Liver (tissue), 9 donors: Measurements from ENCODE around the gene WNT1. TPM values are rescaled to one million over a fixed set of nuclear protein-coding genes. Genes with fewer than 3 reads are reported as not detected.

Source experiments
- DNase-seq: peaks from one replicate; pipeline ENCODE4 v3.0.0-alpha.2; 2017; ENCODE audit warnings: low spot score
- H3K27ac ChIP-seq, 2 donors: one replicate each; pipeline ENCODE4 v1.7.0; 2013; ENCODE audit warnings: inconsistent platforms in 2 of 2, low read length in 2 of 2, control low read depth in 1 of 2, low read depth in 1 of 2, mild to moderate bottlenecking in 1 of 2
- H3K27me3 ChIP-seq, 4 donors: one replicate each; pipeline versions ENCODE4 v1.6.1 to v1.7.0; 2013; ENCODE audit warnings: low read length in 3 of 4, inconsistent platforms in 1 of 4, mild to moderate bottlenecking in 1 of 4, moderate library complexity in 1 of 4; ENCODE audit not compliant: control insufficient read depth in 4 of 4, insufficient read depth in 4 of 4
- H3K36me3 ChIP-seq, 4 donors: one replicate each; pipeline versions ENCODE4 v1.6.1 to v1.7.0; 2013; ENCODE audit warnings: low read length in 3 of 4, mild to moderate bottlenecking in 3 of 4, low read depth in 1 of 4, moderate library complexity in 1 of 4; ENCODE audit not compliant: control insufficient read depth in 4 of 4, insufficient read depth in 3 of 4
- H3K4me1 ChIP-seq, 4 donors: one replicate each; pipeline versions ENCODE4 v1.6.1 to v1.7.0; 2013; ENCODE audit warnings: low read length in 3 of 4, mild to moderate bottlenecking in 3 of 4, moderate library complexity in 1 of 4; ENCODE audit not compliant: control insufficient read depth in 4 of 4, insufficient read depth in 4 of 4
- H3K4me3 ChIP-seq, 3 donors: one replicate each; pipeline versions ENCODE4 v1.6.1 to v1.7.0; 2013; ENCODE audit warnings: low read length in 3 of 3, control low read depth in 1 of 3, low read depth in 1 of 3, mild to moderate bottlenecking in 1 of 3
- H3K9ac ChIP-seq, 2 donors: one replicate each; pipeline ENCODE4 v1.7.0; 2013; ENCODE audit warnings: low read length in 2 of 2, mild to moderate bottlenecking in 2 of 2, moderate library complexity in 2 of 2, control low read depth in 1 of 2, low read depth in 1 of 2
- H3K9me3 ChIP-seq, 4 donors: one replicate each; pipeline versions ENCODE4 v1.6.1 to v1.7.0; 2013; ENCODE audit warnings: low read length in 3 of 4; ENCODE audit not compliant: control insufficient read depth in 4 of 4
- ATF3 ChIP-seq: IDR thresholded peaks from 2 replicates; pipeline ENCODE4 v1.6.1; 2016; ENCODE audit warnings: antibody characterized with exemption
- CTCF ChIP-seq: fragments of 150-350 bp; IDR thresholded peaks from 2 replicates; pipeline ENCODE4 v1.5.1; 2017; ENCODE audit warnings: improper control_type of control experiment, low read depth, low read length; ENCODE audit not compliant: missing input control
- EGR1 ChIP-seq, 2 donors: IDR thresholded peaks; 2 replicates each; pipeline ENCODE4 v1.6.1; 2016 to 2018; ENCODE audit warnings: antibody characterized with exemption in 2 of 2, low read depth in 2 of 2
- FOXA1 ChIP-seq: IDR thresholded peaks from 2 replicates; pipeline ENCODE4 v1.6.1; 2016; ENCODE audit warnings: antibody characterized with exemption
- FOXA2 ChIP-seq: IDR thresholded peaks from 2 replicates; pipeline ENCODE4 v1.6.1; 2016; ENCODE audit warnings: antibody characterized with exemption
- GABPA ChIP-seq, 2 donors: IDR thresholded peaks in 1 of 2; conservative IDR thresholded peaks in 1 of 2; 2 replicates each; pipeline ENCODE4 v1.6.1; 2016; ENCODE audit warnings: antibody characterized with exemption in 2 of 2, mild to moderate bottlenecking in 1 of 2, moderate library complexity in 1 of 2
- HNF4A ChIP-seq, 2 donors: conservative IDR thresholded peaks; 2 replicates each; pipeline ENCODE4 v1.6.1; 2016; ENCODE audit warnings: antibody characterized with exemption in 2 of 2, mild to moderate bottlenecking in 2 of 2
- HNF4G ChIP-seq: IDR thresholded peaks from 2 replicates; pipeline ENCODE4 v1.6.1; 2016; ENCODE audit warnings: antibody characterized with exemption
- JUND ChIP-seq, 2 donors: IDR thresholded peaks; 2 replicates each; pipeline ENCODE4 v1.6.1; 2016; ENCODE audit warnings: antibody characterized with exemption in 2 of 2
- MAX ChIP-seq: IDR thresholded peaks from 2 replicates; pipeline ENCODE4 v1.6.1; 2016; ENCODE audit warnings: antibody characterized with exemption
- NR2F2 ChIP-seq: IDR thresholded peaks from 2 replicates; pipeline ENCODE4 v1.6.1; 2016; ENCODE audit warnings: antibody characterized with exemption
- RAD21 ChIP-seq, 2 donors: IDR thresholded peaks; 2 replicates each; pipeline ENCODE4 v1.6.1; 2016; ENCODE audit warnings: antibody characterized with exemption in 2 of 2, mild to moderate bottlenecking in 2 of 2
- REST ChIP-seq: IDR thresholded peaks from 2 replicates; pipeline ENCODE4 v1.6.1; 2016; ENCODE audit warnings: antibody characterized with exemption, mild to moderate bottlenecking
- RXRA ChIP-seq, 2 donors: IDR thresholded peaks; 2 replicates each; pipeline ENCODE4 v1.6.1; 2017 to 2018; ENCODE audit warnings: antibody characterized with exemption in 2 of 2, mild to moderate bottlenecking in 1 of 2
- SP1 ChIP-seq: IDR thresholded peaks from 2 replicates; pipeline ENCODE4 v1.6.1; 2018; ENCODE audit warnings: antibody characterized with exemption, mild to moderate bottlenecking
- TAF1 ChIP-seq: conservative IDR thresholded peaks from 2 replicates; pipeline ENCODE4 v1.6.1; 2016; ENCODE audit warnings: antibody characterized with exemption, mild to moderate bottlenecking
- YY1 ChIP-seq: IDR thresholded peaks from 2 replicates; pipeline ENCODE4 v1.6.1; 2016; ENCODE audit warnings: antibody characterized with exemption, mild to moderate bottlenecking
- WGBS: extraction: QIAGEN DNeasy Blood & Tissue Kit; methylation state at CpG from one replicate; pipeline ENCODE4 v1.1.7; 2013; 5-methylcytosine and 5-hydroxymethylcytosine counted together
- polyA plus RNA-seq, 2 donors: library from polyadenylated mRNA; stranded (reverse) in 1 of 2; unstranded in 1 of 2; fragments of 200-250 nt in 1 of 2; fragments of >200 nt in 1 of 2; fragmentation: Nextera tagmentation in 1 of 2; extraction: Ambion mirVana in 1 of 2; gene quantifications; one replicate each; pipeline versions ENCODE4 v1.2.1 to v1.2.3, GENCODE V29; 2013 to 2015
- total RNA-seq, 2 donors: library from RNA; depleted of rRNA; stranded (reverse); fragments of >200 nt; gene quantifications; one replicate each; pipeline ENCODE4 v1.2.3, GENCODE V29; 2014
- TF ChIP-seq, protein P1 (sequence below): IDR thresholded peaks from 2 replicates; pipeline ENCODE4 v1.6.1; 2016; ENCODE audit warnings: antibody characterized with exemption
- donor health status: healthy.
- donor health status: healthy.
- donor health status: healthy.
- donor health status: healthy.
- donor health status: healthy.

WNT1 gene
- total and polyA plus RNA-seq, 4 donors, result not detected

- Histone ChIP-seq H3K4me1 (no peaks in the 10 kb centered on the region), H3K9ac (no peak overlapping the region), H3K27ac (no peak overlapping the region), H3K4me3 (no peak overlapping the region), H3K9me3 (no peaks in the 10 kb centered on the region), H3K36me3 (peaks cover 24 to 85% (median 62%) of the 10 kb centered on the region in 4 donors), H3K27me3 (no peaks in the 10 kb centered on the region)
- WGBS, result 93% methylated on average over 10 of the region's 10 CpGs
- TF ChIP-seq JUND (IDR thresholded peaks at IDR 0.05) (no peak), YY1 (no peak), RXRA (IDR thresholded peaks at IDR 0.05) (no peak)
- no peak for DNase-seq
Observed at GRCh38 chr12:49028666-49029275, 50.6 kb downstream of the WNT1 start.

GRCh38 chr12:49030119-49030518 is 52.0 kb downstream of the WNT1 start:
- Histone ChIP-seq H3K9ac (no peak overlapping the region), H3K36me3 (peaks cover 23 to 88% (median 53%) of the 10 kb centered on the region in 4 donors), H3K4me1 (no peaks in the 10 kb centered on the region), H3K9me3 (no peaks in the 10 kb centered on the region), H3K4me3 (no peak overlapping the region), H3K27me3 (no peaks in the 10 kb centered on the region), H3K27ac (no peak overlapping the region)
- WGBS, result 94% methylated on average over 8 of the region's 8 CpGs
- no peak for TF ChIP-seq NR2F2
- no peak for TF ChIP-seq JUND (IDR thresholded peaks at IDR 0.05)
- TF ChIP-seq GABPA (IDR thresholded peaks at IDR 0.05 in 1 of 2, conservative IDR thresholded peaks at IDR 0.05 in 1 of 2), result no peak
- TF ChIP-seq YY1, result no peak
- TF ChIP-seq MAX, result no peak
- TF ChIP-seq RAD21 (IDR thresholded peaks at IDR 0.05), result no peak
- TF ChIP-seq HNF4A (conservative IDR thresholded peaks at IDR 0.05), result no peak
- TF ChIP-seq HNF4G, result no peak
- DNase-seq, result no peak

DNA sequence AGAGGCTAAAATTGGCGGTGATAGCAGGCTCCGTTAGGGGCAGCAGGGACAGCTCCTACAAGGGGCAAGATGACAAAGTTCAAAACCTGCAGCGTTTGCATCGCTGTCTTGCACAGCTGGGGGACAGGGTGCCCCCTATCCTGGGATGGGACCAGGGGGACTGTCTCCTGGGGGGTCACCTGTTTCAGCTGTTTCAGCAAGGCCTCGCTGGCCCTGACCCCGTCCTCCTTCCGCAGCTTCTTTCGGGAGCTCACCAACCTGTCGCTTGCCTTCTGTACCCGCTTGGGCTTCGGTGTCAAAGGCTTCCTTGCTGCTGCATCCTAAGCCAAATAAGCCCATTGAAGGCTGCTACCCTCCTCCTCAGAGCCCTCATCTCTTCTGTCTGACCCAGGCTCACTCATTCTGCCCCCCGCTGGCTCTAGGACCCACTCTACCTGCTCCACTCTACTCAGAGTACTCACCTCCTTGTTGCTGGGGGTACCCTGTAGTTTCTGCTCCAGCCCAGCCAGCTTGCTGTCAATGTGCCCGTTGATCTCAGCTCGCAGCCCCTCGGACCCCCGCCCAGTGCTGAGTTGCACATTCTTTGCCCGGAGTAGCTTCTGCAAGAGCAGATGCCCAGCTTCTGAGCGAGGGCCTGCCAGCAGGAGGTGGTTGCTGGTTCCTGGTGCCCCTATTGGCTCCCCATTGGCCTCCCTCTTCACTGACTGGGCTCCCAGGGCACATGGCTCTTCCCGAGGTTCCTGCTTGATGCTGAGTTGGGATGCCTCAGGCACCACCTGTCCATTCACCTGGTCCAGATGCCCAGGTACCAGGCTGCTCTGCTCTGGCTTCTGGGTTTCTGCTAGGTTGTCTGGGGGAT is 52.8 kb downstream of the WNT1 start:
- TF ChIP-seq HNF4A (conservative IDR thresholded peaks at IDR 0.05) (no peak), TAF1 (no peak), GABPA (IDR thresholded peaks at IDR 0.05 in 1 of 2, conservative IDR thresholded peaks at IDR 0.05 in 1 of 2) (no peak), MAX (no peak), JUND (IDR thresholded peaks at IDR 0.05) (no peak), SP1 (no peak), FOXA2 (no peak), YY1 (no peak), REST (no peak), NR2F2 (no peak), RXRA (IDR thresholded peaks at IDR 0.05) (no peak), ATF3 (no peak), HNF4G (no peak), FOXA1 (no peak), EGR1 (IDR thresholded peaks at IDR 0.05; ENCODE audit: low read depth in 2 of 2) (no peak), CTCF (no peak)
- TF ChIP-seq, protein P1, sequence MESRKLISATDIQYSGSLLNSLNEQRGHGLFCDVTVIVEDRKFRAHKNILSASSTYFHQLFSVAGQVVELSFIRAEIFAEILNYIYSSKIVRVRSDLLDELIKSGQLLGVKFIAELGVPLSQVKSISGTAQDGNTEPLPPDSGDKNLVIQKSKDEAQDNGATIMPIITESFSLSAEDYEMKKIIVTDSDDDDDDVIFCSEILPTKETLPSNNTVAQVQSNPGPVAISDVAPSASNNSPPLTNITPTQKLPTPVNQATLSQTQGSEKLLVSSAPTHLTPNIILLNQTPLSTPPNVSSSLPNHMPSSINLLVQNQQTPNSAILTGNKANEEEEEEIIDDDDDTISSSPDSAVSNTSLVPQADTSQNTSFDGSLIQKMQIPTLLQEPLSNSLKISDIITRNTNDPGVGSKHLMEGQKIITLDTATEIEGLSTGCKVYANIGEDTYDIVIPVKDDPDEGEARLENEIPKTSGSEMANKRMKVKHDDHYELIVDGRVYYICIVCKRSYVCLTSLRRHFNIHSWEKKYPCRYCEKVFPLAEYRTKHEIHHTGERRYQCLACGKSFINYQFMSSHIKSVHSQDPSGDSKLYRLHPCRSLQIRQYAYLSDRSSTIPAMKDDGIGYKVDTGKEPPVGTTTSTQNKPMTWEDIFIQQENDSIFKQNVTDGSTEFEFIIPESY, result no peak
- WGBS, result 96% methylated on average over 19 of the region's 19 CpGs
- Histone ChIP-seq H3K9ac (no peak overlapping the region), H3K4me3 (no peak overlapping the region), H3K27ac (no peak overlapping the region), H3K27me3 (no peaks in the 10 kb centered on the region), H3K36me3 (peaks cover 21 to 83% (median 46%) of the 10 kb centered on the region in 4 donors), H3K9me3 (no peaks in the 10 kb centered on the region), H3K4me1 (no peaks in the 10 kb centered on the region)
- DNase-seq, result no peak
